Esophagus (tissue), 2 donors: Measurements from ENCODE around the gene PLEKHG3. TPM values are rescaled to one million over a fixed set of nuclear protein-coding genes. Genes with fewer than 3 reads are reported as not detected.
A peak's percentile ranks its signal among the peaks of the same experiment; 100 is the strongest.
"Not testable (repeated sequence)": the region's sequence is repeated elsewhere in the genome, so short reads cannot be mapped to it uniquely, and the experiment has no call there.

Experiments used
- H3K27ac ChIP-seq, 2 donors: one replicate each; pipeline ENCODE4 v1.5.1; 2013; ENCODE audit warnings: low read depth in 2 of 2, mild to moderate bottlenecking in 2 of 2, inconsistent platforms in 1 of 2, low read length in 1 of 2, moderate library complexity in 1 of 2
- H3K27me3 ChIP-seq, 2 donors: one replicate each; pipeline ENCODE4 v1.6.1; 2013; ENCODE audit warnings: low read length in 2 of 2, control low read depth in 1 of 2, mild to moderate bottlenecking in 1 of 2; ENCODE audit not compliant: insufficient read depth in 2 of 2, control insufficient read depth in 1 of 2
- H3K36me3 ChIP-seq, 2 donors: one replicate each; pipeline ENCODE4 v1.6.1; 2013; ENCODE audit warnings: low read length in 1 of 2; ENCODE audit not compliant: control insufficient read depth in 2 of 2, insufficient read depth in 2 of 2
- H3K4me1 ChIP-seq, 2 donors: one replicate each; pipeline ENCODE4 v1.6.1; 2013; ENCODE audit warnings: low read length in 1 of 2; ENCODE audit not compliant: control insufficient read depth in 2 of 2, insufficient read depth in 2 of 2
- H3K4me3 ChIP-seq, 2 donors: one replicate each; pipeline ENCODE4 v1.5.1; 2013; ENCODE audit warnings: low read length in 2 of 2, mild to moderate bottlenecking in 2 of 2, low read depth in 1 of 2, moderate library complexity in 1 of 2
- H3K9me3 ChIP-seq, 2 donors: one replicate each; pipeline ENCODE4 v1.6.1; 2013; ENCODE audit warnings: mild to moderate bottlenecking in 2 of 2, low read depth in 1 of 2, low read length in 1 of 2, moderate library complexity in 1 of 2; ENCODE audit not compliant: control insufficient read depth in 2 of 2, insufficient read depth in 1 of 2
- WGBS, 2 donors: extraction: QIAGEN DNeasy Blood & Tissue Kit; methylation state at CpG; one replicate each; pipeline ENCODE4 v1.1.7; 2013; 5-methylcytosine and 5-hydroxymethylcytosine counted together
- polyA plus RNA-seq, 2 donors: library from polyadenylated mRNA; stranded (reverse); fragments of 200-250 nt; gene quantifications; one replicate each; pipeline ENCODE4 v1.2.3, GENCODE V29; 2013
- donor health status: healthy with polysubstance abuse.
- donor health status: Bipolar disorder and iron deficiency.

The PLEKHG3 gene
- polyA plus RNA-seq, 2 donors = 23.1 to 27.1 TPM

GRCh38 chr14:64685371-64686281 lies 18.6 kb upstream of the PLEKHG3 start:
- Histone ChIP-seq H3K4me3 (no peak overlapping the region), H3K9me3 (no peaks in the 10 kb centered on the region), H3K27ac (no peak overlapping the region), H3K27me3 (no peaks in the 10 kb centered on the region), H3K36me3 (no peaks in the 10 kb centered on the region), H3K4me1 (peaks cover 0 to 10% of the 10 kb centered on the region in 2 donors)
- 78 to 84% methylated on average over 10 of the region's 10 CpGs for WGBS, 2 donors

GRCh38 chr14:64686282-64686615 lies 18.0 kb upstream of the PLEKHG3 start:
- Histone ChIP-seq H3K4me3 (no peak overlapping the region), H3K9me3 (no peaks in the 10 kb centered on the region), H3K27me3 (no peaks in the 10 kb centered on the region), H3K36me3 (no peaks in the 10 kb centered on the region), H3K4me1 (peaks cover 0 to 10% of the 10 kb centered on the region in 2 donors), H3K27ac (no peak overlapping the region)
- 78 to 80% methylated on average over 7 of the region's 7 CpGs for WGBS, 2 donors

- H3K36me3 ChIP-seq = no peaks in the 10 kb centered on the region
- no peak overlapping the region for H3K4me3 ChIP-seq
- no peaks in the 10 kb centered on the region for H3K9me3 ChIP-seq
- no peaks in the 10 kb centered on the region for H3K27me3 ChIP-seq
- H3K27ac ChIP-seq = no peak overlapping the region
- WGBS, 2 donors = 63 to 71% methylated on average over 2 of the region's 2 CpGs
- peaks cover 0 to 10% of the 10 kb centered on the region in 2 donors for H3K4me1 ChIP-seq
Measured at GRCh38 chr14:64688031-64688430, 16.2 kb upstream of the PLEKHG3 start.

GRCh38 chr14:64688811-64689281 lies 15.4 kb upstream of the PLEKHG3 start:
- H3K9me3 ChIP-seq = no peaks in the 10 kb centered on the region
- H3K27me3 ChIP-seq = no peaks in the 10 kb centered on the region
- no peak overlapping the region for H3K4me3 ChIP-seq
- 37 to 46% methylated on average over 7 of the region's 7 CpGs for WGBS, 2 donors
- H3K27ac ChIP-seq = peak overlapping the region; percentile 8 to 35
- H3K36me3 ChIP-seq = no peaks in the 10 kb centered on the region
- H3K4me1 ChIP-seq = peaks cover 0 to 10% of the 10 kb centered on the region in 2 donors

- Histone ChIP-seq H3K4me3 (no peak overlapping the region), H3K36me3 (no peaks in the 10 kb centered on the region), H3K9me3 (no peaks in the 10 kb centered on the region), H3K27me3 (no peaks in the 10 kb centered on the region), H3K27ac (no peak overlapping the region), H3K4me1 (peaks cover 0 to 10% of the 10 kb centered on the region in 2 donors)
- WGBS, 2 donors = 45 to 67% methylated on average over 3 of the region's 3 CpGs
Measured at GRCh38 chr14:64689289-64689688, 14.9 kb upstream of the PLEKHG3 start.

- peaks cover 0 to 10% of the 10 kb centered on the region in 2 donors for H3K4me1 ChIP-seq
- H3K9me3 ChIP-seq, H3K27me3 ChIP-seq, H3K27ac ChIP-seq, H3K36me3 ChIP-seq, H3K4me3 ChIP-seq: not testable (repeated sequence)
- WGBS, 2 donors = 89 to 90% methylated on average over 6 of the region's 6 CpGs
Measured at GRCh38 chr14:64690607-64691006, 13.6 kb upstream of the PLEKHG3 start.

- Histone ChIP-seq H3K27ac (no peak overlapping the region), H3K4me3 (no peak overlapping the region), H3K27me3 (no peaks in the 10 kb centered on the region), H3K36me3 (no peaks in the 10 kb centered on the region), H3K9me3 (no peaks in the 10 kb centered on the region), H3K4me1 (peaks cover 0 to 10% of the 10 kb centered on the region in 2 donors)
- 90 to 91% methylated on average over 2 of the region's 2 CpGs for WGBS, 2 donors
Measured at GRCh38 chr14:64691376-64691775, 12.8 kb upstream of the PLEKHG3 start.

- Histone ChIP-seq H3K27me3 (no peaks in the 10 kb centered on the region), H3K27ac (no peak overlapping the region), H3K4me1 (peaks cover 0 to 10% of the 10 kb centered on the region in 2 donors), H3K36me3 (no peaks in the 10 kb centered on the region), H3K4me3 (no peak overlapping the region), H3K9me3 (no peaks in the 10 kb centered on the region)
- WGBS, 2 donors = 80 to 85% methylated on average over 5 of the region's 5 CpGs
Measured at GRCh38 chr14:64692189-64692985, 11.8 kb upstream of the PLEKHG3 start.

GRCh38 chr14:64692986-64693809 lies 11.0 kb upstream of the PLEKHG3 start:
- Histone ChIP-seq H3K27me3 (no peaks in the 10 kb centered on the region), H3K36me3 (no peaks in the 10 kb centered on the region), H3K4me3 (no peak overlapping the region), H3K27ac (peak overlapping the region in 1 of 2 donors; percentile 9), H3K4me1 (peaks cover 0 to 10% of the 10 kb centered on the region in 2 donors), H3K9me3 (no peaks in the 10 kb centered on the region)
- 71 to 77% methylated on average over 5 of the region's 5 CpGs for WGBS, 2 donors
